ENCODE data around the gene PCDH15. TPM values are rescaled to one million over a fixed set of nuclear protein-coding genes. Genes with fewer than 3 reads are reported as not detected.
"Not testable (repeated sequence)": the region's sequence is repeated elsewhere in the genome, so short reads cannot be mapped to it uniquely, and the experiment has no call there.

PCDH15 gene
- total RNA-seq, 1 donor from 2014 or later: not detected

- no peak for DNase-seq (ENCODE audit: low read depth, low spot score)
These were observed 810.2 kb downstream of the PCDH15 start for GRCh38 chr10:53990799-53991238.

- no peak for DNase-seq (ENCODE audit: low read depth, low spot score)
These were observed 817.6 kb downstream of the PCDH15 start for GRCh38 chr10:53983431-53983830.

GRCh38 chr10:53980210-53980609 lies 820.8 kb downstream of the PCDH15 start:
- no peak for DNase-seq (ENCODE audit: low read depth, low spot score)

- no peak for DNase-seq (ENCODE audit: low read depth, low spot score)
These were observed 822.7 kb downstream of the PCDH15 start for GRCh38 chr10:53978301-53978700.

- no peak for DNase-seq (ENCODE audit: low read depth, low spot score)
These were observed 823.8 kb downstream of the PCDH15 start for GRCh38 chr10:53977267-53977666.

GRCh38 chr10:53957401-53957800 lies 843.6 kb downstream of the PCDH15 start:
- DNase-seq (ENCODE audit: low read depth, low spot score): no peak

- no peak for DNase-seq (ENCODE audit: low read depth, low spot score)
These were observed 845.9 kb downstream of the PCDH15 start for GRCh38 chr10:53955091-53955490.

- no peak for DNase-seq (ENCODE audit: low read depth, low spot score)
These were observed 848.1 kb downstream of the PCDH15 start for GRCh38 chr10:53952698-53953630.

- no peak for DNase-seq (ENCODE audit: low read depth, low spot score)
These were observed 861.4 kb downstream of the PCDH15 start for GRCh38 chr10:53939654-53940053.

- no peak for DNase-seq (ENCODE audit: low read depth, low spot score)
These were observed 870.4 kb downstream of the PCDH15 start for GRCh38 chr10:53930648-53931047.

- not testable (repeated sequence) for DNase-seq (ENCODE audit: low read depth, low spot score)
These were observed 876.9 kb downstream of the PCDH15 start for GRCh38 chr10:53924051-53924700.

GRCh38 chr10:53918755-53919154 lies 882.3 kb downstream of the PCDH15 start:
- DNase-seq (ENCODE audit: low read depth, low spot score): no peak

- DNase-seq (ENCODE audit: low read depth, low spot score): no peak
These were observed 891.2 kb downstream of the PCDH15 start for GRCh38 chr10:53909791-53910190.

- no peak for DNase-seq (ENCODE audit: low read depth, low spot score)
These were observed 896.4 kb downstream of the PCDH15 start for GRCh38 chr10:53904506-53905241.

- DNase-seq (ENCODE audit: low read depth, low spot score): no peak
These were observed 897.3 kb downstream of the PCDH15 start for GRCh38 chr10:53903756-53904155.

- no peak for DNase-seq (ENCODE audit: low read depth, low spot score)
These were observed 901.4 kb downstream of the PCDH15 start for GRCh38 chr10:53899463-53900160.

GRCh38 chr10:53898532-53898931 lies 902.5 kb downstream of the PCDH15 start:
- DNase-seq (ENCODE audit: low read depth, low spot score): no peak

- no peak for DNase-seq (ENCODE audit: low read depth, low spot score)
These were observed 906.9 kb downstream of the PCDH15 start for GRCh38 chr10:53894145-53894544.

GRCh38 chr10:53893061-53893460 lies 908.0 kb downstream of the PCDH15 start:
- DNase-seq (ENCODE audit: low read depth, low spot score): no peak

- no peak for DNase-seq (ENCODE audit: low read depth, low spot score)
These were observed 914.4 kb downstream of the PCDH15 start for GRCh38 chr10:53886325-53887300.
